CD4-positive, alpha-beta T cell treated with Interleukin-1 beta for 1 hour (primary cell): ENCODE data around the gene RNU1-2.
A peak's percentile ranks its signal among the peaks of the same experiment; 100 is the strongest.
"Not testable (repeated sequence)": the region's sequence is repeated elsewhere in the genome, so short reads cannot be mapped to it uniquely, and the experiment has no call there.

Experiments
- DNase-seq, 2 donors: peaks; one replicate each; pipeline ENCODE4 v3.0.0-alpha.2; 2020 to 2022

RNU1-2 gene

DNA sequence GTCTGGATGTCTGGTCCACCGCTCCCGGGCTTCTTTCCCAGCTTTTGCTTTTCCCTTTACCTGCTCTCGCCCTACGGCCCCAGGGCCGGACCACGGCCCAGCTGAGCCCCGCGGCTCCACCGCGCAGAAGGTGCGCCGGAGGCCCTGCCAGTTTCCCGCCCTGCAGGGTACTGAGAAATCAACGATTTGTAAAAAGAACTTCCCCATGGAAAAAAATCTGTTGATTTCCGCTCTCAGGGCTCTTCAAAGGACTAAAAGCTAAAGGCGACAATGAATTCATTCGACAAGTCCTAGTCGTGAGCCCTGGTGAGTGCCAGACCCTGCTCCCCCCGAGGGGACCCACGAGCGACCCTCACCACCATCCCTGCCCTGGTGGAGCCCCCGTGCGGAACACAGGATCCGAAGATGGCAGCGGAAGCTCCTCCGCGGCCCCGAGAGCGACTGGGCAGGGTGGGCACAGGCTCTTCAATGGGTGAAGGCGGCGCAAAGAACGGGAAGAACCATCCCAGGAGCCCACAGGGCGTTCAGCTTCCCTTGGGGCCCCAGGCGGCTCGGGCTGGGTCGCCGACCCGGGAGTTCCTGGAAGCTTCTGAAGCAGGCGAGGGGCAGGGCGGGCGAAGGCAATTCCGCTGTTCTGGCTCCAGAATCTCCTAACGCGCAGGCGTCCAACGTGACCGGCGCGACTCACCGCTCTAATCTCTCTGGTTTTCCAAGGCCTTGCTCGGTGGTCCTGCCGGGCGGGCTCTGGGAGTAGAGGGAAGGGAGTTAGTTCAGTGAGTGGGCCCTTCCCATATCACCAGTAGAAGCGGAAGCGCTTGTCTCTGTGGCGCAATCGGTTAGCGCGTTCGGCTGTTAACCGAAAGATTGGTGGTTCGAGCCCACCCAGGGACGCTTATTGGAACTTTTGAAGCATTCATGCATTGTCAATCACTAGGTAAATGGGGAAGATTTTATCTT is 6.6 kb upstream of the RNU1-2 start:
- peak; percentile 64 to 68 for DNase-seq

DNA sequence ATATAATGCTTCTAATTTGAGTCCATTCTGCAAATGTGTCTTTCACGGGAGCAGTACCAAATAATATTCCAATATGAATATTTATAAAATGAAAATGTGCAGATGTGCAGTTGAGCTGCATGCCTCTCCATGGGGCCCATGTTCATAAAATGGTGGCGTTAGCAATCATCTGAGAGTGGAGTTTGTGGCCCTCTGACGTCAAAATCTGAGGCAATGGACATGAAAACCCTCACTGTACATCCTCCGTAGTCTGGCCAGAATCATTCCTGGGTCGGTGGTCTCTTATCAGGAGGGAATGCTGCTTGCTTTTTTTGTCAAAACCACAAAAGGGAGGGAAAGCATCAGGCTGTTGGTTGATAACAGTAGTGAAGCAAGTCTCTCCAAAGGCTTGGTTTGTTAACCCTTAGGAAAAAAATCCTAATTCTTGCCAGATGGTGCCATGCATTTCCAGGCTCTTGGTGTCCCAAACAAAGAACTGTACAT is 5.2 kb upstream of the RNU1-2 start:
- DNase-seq, result not testable (repeated sequence)

DNA sequence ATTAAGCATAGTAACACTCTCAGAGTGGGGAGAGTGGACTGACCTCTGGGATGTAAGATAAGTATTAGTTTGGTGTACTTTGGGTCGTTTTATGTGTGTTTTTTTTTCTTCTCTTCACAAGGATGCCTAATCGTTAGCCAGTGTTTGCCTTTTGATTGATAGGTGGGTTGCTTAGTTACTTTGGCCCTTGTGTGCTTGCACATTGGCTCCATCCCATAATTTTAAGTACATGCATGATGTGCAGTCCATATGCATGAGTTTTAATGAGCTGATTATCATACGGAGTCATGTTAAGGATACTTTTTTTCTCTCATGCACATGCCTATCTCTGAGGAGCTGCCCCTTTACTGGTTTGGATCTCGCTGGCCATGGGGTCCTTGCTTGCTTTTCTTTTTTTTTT is 4.7 kb upstream of the RNU1-2 start:
- not testable (repeated sequence) for DNase-seq

DNA sequence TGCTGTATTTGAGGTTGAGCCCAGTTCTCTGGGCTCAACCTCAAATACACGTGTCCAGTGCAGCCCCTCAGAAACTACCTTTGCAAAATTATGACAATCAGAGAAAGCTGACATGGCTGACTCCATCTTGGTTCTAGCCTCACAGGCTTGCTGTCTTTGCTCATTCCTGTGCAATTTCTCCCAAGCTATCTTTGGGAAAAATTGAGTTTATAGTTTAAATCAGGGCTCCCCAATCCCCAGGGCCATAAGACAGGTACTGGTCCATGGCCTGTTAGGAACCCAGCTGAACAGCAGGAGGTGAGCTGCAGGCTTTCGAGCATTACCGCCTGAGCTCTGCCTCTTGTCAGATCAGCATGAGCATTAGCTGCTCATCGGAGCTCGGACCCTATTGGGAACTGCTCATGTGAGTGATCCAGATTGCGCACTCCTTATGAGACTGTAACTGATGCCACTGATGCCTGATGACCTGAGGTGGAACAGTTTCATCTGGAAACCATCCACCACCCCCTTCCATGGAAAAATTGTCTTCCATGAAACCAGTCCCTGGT is 2.7 kb upstream of the RNU1-2 start:
- DNase-seq, result not testable (repeated sequence)

DNA sequence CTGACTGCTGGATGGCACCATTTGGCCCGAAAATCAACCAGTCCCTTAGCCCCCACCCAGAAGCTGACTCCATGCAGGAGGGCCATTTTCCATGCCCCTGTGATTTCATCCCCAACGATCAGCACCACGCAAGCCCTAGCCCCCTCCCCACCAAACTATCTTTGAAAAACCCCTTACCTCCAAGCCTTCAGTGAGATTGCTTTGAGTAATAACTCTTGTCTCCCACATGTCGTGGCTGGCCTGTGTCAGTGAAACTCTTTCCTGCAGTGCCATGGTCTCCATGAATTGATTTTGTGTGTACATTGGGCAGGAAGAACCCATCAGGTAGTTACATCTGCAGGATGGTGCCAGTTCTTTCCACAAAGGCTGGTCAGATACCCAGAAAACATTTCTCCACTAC is 2.0 kb upstream of the RNU1-2 start:
- DNase-seq, result not testable (repeated sequence)

DNA sequence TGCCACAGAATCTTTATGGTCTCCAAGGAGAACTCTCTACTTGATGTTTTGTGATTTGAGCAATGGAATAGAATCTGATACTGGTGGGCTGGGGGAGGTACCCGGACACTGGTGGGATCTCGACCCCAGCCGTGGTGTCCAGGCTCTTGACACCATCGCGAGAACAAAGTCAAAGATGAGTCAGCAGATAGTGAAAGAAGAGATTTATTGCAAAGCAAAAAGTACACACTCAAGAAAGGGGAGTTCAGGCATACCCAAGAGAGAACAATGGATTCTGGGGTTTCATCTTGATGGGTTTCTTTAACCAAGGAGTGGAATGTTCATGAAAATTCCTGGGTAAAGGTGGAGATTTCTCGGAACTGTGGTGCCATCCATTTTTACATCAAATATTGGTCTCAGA is 1.4 kb upstream of the RNU1-2 start:
- DNase-seq, result not testable (repeated sequence)

DNA sequence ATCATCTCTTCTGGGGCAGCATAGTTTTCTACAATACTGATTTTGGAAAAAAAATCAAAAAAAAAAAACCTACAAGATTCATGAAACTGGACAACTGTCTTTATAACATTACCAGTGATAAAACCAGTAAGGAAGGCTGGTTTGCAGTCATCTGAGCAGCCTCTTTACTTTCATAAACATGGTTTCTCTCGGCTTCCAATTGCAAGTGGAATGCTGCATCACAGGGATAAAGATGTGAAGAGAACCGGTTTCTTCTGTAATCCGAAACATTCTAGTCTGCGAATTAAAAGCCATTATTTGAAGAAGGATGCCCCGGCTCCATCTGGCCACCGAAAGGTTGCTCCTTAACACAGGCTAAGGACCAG is 565 bp upstream of the RNU1-2 start:
- DNase-seq, result not testable (repeated sequence)

DNA sequence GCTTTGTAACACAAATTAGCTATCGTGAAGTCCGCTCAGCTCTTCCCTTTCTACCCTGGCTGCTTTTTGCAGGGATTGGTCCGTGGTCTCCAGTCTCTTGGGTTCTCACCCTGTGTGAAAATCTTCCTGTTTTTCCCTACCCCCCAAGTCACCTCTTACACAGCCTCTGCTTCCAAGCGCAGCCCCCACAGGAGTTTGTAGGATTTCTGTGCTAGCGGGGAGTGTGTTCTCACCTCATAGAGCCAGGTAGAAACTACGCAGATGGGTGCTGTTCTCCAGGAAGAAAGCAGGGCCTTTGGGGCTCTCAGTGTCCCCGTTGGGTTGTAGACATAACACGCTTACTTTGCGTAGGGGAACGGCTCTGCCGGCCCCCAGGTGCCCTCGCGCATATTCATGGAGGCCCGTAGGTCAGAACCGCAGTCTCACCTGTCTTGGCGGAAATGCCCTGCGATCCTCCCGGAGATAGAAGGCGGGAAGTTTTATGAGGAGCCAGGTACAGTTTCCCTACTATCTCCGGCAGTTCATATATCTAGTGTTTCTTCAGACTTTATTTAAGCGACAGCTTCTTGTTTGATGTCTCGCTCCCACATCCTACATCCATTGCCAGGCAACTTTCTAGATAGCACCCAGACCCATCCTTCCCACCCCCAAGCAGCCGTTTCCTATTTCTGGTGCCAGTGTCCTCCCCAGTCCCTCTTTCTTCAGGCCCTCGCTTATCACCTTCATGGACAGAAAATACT is 706 bp downstream of the RNU1-2 start:
- DNase-seq, result peak; percentile 79 to 86

DNA sequence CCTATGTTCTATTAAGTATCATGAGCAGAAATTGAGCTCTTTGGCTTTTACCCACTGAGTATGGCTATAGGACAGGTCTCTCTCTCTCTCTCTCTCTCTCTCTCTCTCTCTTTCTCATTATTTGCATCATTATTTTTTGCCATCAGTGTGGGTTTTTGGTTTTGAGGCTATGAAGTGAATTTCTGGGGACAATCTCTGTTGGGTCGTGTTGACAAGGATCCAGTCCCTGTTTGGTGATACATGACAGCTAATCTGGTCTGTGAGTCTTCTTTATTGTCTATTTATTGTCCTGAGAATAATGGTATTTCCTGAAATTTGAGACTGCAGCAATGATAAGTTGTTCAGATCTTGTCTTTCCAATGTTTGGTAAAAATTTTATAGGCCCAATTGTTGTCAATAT is 1.9 kb downstream of the RNU1-2 start:
- DNase-seq, result not testable (repeated sequence)

DNA sequence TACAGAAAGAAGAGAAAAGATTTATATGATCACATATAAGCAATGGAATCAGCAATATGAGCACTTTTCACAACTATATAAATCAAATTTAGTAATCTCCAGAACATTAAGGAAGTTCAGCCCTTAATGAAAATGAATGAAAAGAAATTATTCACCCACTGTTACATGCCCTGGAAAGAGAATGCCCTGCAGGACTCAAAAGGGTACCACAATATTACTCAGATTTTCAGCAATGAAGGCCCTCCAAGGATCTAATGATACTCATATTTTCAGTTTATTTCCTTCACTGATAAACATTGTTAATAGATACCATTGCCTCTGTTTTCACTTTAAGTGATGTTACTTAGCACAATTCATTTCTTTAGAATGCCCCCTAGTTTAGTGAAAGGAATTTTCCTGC is 2.5 kb downstream of the RNU1-2 start:
- not testable (repeated sequence) for DNase-seq

DNA sequence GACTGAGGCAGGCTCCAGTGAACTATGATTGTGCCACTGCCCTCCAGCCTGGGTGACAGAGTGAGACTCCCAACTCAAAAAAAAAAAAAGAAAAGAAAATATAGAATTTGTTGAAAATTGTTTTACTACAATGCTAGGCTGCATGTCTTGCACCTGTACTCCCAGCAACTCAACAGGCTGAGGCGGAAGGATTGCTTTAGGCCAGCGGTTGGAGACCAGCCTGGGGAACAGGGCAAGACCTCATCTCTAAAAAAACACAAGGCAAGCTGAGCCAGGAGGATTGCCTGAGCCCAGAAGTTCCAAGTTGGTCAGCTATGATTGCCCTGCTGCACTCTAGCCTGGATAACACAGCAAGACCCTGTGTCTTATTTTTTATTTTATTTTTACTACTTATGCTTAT is 3.2 kb downstream of the RNU1-2 start:
- not testable (repeated sequence) for DNase-seq

DNA sequence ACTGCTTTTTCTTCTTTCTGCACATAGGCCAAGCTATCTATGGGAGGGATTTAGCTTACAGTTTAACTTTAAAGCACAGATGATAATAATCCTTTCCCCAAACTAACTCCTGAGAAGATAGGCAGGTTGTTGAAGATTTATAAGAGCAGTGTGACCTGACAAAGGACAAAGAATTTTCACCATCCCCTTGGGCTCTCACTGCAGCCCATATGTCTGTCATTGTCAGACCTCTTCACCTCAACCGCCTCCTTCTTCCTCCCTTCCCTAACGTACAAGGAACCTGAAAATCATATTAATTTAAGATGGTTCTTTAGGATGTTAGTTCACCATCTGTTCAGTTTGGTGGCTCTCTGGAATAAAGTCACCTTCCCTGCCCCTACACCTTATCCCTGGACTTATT is 5.0 kb downstream of the RNU1-2 start:
- DNase-seq, result no peak

DNA sequence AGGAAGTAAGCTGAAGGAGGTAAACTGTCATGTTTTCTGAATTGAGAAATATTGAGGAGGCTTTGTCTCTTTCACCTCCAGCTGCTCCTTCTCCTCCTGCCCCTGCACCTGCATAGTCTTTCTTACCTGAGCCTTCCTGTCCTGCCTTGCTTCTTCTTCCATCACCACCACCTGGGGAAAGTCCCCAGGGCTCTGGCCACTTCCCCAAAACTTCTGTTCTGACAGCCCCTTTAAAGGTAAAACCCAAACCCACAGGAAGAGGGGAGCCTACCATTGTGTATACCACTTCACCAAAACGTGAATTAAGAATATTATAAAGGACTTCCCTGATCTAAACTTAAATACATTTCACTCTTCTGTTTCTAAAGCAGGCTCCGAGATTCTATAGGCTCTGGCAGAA is 5.6 kb downstream of the RNU1-2 start:
- peak in 1 of 2 donors; percentile 35 for DNase-seq

DNA sequence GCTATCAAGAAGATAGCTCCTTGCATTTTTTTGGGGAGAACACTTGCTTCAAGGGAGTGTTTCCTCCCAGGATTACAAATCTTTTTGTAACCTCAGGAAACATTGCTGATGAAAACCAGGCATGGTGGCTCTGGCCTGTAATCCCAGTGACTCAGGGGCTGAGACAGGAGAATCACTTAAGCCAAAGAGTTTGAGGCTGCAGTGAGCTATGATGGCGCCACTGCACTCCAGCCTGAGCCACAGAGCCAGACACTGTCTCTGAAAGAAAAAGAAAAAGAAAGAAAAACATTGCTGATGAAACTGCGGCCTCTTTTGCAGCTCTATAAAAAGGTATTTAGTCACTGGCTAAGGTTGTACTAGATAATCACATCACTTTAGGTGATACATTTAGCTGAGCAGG is 7.3 kb downstream of the RNU1-2 start:
- DNase-seq, result no peak

DNA sequence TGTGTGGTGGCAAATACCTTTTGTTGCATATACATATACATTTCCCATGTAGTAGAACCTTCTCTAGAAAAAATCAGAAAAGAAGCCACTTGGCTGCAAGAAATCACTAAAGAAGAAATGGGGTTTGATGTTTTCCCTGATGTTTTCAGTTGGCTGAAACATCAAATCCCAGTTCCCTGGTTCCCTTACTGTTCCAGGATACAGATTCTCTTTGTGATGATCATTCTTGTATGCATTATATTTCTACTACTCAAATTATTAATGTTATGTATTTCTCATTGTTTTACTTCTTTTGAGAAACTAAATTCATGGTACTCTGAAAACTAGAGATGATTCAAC is 7.6 kb downstream of the RNU1-2 start:
- no peak for DNase-seq

DNA sequence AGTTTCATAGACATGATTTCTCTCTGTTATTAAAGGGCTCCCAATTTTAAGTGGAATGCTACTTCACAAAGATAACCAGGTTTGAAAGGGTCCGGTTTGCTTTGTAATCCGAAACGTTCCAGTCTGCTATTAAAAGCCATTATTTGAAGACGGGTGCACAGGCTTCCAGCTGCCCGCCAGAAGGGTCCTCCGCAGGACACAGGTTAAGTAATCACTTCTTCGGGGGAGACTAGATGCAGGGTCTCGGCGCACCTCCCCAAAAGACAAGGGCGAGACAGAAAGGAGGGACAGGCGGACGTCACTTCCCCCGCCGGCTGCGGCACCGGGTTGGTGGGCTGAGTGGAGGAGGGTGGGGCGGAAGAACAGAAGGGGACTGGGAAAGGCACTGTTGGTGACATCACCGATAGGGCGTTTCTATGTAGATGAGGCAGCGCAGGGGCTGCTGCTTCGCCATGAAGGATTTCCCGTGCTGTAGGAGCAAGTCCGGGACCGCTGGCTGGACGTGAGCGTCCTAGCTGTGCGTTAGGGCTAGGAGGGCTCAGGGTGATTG is 8.9 kb downstream of the RNU1-2 start:
- DNase-seq, result peak; percentile 99 to 100

DNA sequence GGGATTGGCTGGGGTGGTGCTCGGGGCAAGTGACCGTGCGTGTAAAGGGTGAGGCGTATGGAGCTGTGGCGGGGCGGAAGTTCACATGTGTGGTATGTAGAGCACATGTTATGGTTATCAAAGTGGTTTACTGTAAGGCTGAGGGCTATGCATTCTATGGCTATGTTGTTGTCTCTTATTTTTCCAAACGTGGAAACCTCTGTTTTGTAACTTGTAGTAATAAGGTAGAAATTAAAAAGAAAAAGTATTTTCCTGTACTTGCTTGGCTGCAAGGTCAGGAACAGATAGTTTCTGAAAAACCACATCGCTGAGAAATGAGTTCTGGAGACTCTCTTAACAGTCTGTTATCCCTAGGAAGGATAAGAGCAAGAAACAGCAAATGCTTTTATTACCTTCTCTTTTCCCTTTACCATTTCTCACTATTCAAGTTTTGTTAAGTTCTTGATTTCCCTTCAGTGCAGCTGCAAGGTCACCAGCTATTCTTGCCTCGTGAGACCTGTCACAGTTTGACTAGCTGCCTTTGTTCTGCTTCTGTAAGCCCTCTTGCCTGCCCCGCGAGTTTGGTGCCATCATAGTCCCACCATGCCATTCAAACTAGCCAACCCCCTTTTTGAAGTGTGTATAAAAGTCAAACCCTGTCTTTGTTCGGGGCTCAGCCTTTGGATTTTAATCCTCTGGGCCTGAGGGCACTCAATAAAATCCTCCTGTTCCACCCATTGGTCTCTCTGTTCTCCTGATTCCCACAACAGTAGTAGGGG is 9.5 kb downstream of the RNU1-2 start:
- DNase-seq, result peak; percentile 57 to 61

DNA sequence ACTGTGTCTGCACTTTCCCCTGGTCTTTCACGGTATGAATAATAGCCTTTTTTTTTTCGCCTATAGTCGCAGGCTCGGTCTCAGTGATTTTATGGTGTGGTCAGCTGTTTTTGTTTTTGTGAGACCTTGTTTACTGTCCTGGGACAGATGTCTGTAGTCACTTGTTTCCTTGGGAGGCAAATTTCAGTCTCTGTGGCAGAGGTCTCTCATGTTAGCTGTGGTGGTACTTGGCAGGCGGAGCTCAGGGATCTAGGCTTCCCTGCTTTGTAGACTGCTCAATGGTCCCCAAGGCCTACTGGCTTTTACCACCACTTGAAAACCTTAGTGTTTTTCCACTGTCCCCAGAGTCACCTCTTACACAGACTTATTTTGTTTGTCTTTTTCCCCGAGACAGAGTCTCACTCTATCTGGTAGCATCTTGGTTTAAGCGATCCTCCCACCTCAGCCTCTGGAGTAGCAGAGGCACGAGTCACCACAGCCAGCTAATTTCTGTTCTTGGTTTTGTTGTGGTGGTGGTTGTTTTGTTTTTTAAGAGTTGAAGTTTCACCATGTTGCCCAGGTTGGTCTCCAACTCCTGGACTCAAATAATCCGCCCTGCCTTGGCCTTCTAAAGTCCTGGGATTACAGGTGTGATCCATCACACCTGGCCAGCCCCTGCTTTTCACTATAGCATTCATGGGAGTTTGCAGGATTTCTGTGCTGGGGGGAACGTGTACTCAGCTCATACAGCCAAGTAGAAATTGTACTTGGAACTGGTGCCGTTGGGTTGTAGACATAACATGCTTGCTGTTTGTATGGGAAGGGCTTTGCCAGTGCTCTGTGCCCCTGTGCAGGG is 10.3 kb downstream of the RNU1-2 start:
- DNase-seq, result no peak

DNA sequence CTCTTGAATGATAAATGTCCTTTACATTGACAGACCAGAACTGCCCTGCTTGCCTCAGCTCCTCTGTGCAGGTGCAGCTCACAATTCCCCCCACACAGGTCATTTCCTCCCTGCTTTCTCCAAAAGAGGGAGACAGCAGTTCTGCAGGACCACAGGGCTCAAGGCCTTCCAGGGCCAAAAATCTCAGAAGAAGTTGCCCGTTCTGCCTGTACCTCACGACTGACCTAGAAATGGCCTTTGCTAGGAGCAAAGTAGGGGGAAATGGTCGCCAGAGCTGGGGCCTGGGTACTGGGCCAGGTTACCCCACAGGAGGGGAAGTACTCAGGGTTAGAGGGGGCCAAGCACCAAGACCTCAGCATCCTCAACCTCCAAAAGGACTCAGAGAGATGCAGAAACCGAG is 11.1 kb downstream of the RNU1-2 start:
- no peak for DNase-seq

DNA sequence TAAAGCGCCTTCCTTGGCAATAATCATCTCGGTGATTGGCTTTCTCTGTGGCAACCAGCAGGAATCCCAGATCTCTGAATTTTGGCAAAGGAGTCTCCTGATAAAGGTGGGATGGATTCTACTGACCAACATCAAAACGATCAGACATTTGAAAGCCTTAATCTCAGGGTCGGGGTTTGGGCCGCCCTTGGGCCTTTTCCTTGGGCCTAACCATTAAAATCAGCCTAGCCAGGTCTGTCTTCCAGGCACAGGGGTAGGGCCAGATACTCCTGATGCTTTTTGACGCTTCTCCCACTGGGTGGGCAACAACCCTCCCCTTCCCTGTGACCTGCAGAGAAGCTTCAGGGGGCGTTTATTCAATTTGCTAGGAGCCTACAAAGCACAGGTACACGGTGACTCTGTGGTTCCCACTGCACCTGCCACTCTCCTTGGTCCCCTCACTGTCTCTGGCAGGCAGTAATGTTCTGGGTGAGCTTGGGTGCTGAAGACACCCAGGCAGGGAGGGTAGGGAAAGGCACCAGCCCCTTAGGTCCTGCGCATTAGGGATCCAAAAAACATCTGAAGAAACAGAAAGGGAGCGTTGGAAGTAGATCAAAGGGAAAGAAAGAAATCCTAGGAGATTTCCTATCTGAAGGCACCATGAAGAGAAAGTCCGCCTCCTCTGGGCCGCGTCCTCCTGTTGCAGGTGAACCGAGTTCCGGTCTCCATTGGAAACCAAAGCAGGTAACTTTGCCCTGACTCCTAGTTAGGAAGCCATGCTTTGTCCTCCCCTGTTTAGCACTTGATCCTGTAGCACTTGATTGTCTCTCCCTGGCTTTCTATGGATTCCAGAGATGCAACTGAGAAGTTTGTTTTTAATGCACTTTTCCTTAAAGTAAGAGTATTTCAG is 12.3 kb downstream of the RNU1-2 start:
- no peak for DNase-seq
